ENCODE measurements around the gene EXT2.

The EXT2 gene

GRCh38 chr11:44095506-44096359 lies at the start of gene EXT2:
Gene EXT2 (plus strand): TSS chr11:44095678. CDS start chr11:44107713, 12,035 bp downstream.
- TF ChIP-seq GATA2 (IDR thresholded peaks at IDR 0.05; ENCODE audit: low read depth, low read length) (no peak), GATA3 (IDR thresholded peaks at IDR 0.05; ENCODE audit: low read depth, low read length) (no peak)

- no peak for TF ChIP-seq GATA2 (IDR thresholded peaks at IDR 0.05; ENCODE audit: low read depth, low read length)
- TF ChIP-seq GATA3 (IDR thresholded peaks at IDR 0.05; ENCODE audit: low read depth, low read length), result no peak
These were observed 49.3 kb upstream of the EXT2 start for GRCh38 chr11:44046182-44046581.

- TF ChIP-seq GATA3 (IDR thresholded peaks at IDR 0.05; ENCODE audit: low read depth, low read length) (no peak), GATA2 (IDR thresholded peaks at IDR 0.05; ENCODE audit: low read depth, low read length) (no peak)
These were observed 48.2 kb upstream of the EXT2 start for GRCh38 chr11:44047298-44047697.

- TF ChIP-seq GATA2 (IDR thresholded peaks at IDR 0.05; ENCODE audit: low read depth, low read length), result no peak
- TF ChIP-seq GATA3 (IDR thresholded peaks at IDR 0.05; ENCODE audit: low read depth, low read length), result no peak
These were observed 47.5 kb upstream of the EXT2 start, which contains the start of gene ACCSL for GRCh38 chr11:44047931-44048431. Gene ACCSL (plus strand): TSS chr11:44047981. CDS start chr11:44048037, 56 bp downstream.

GRCh38 chr11:44049832-44050231 lies 45.6 kb upstream of the EXT2 start:
- no peak for TF ChIP-seq GATA3 (IDR thresholded peaks at IDR 0.05; ENCODE audit: low read depth, low read length)
- TF ChIP-seq GATA2 (IDR thresholded peaks at IDR 0.05; ENCODE audit: low read depth, low read length), result no peak

- no peak for TF ChIP-seq GATA2 (IDR thresholded peaks at IDR 0.05; ENCODE audit: low read depth, low read length)
- TF ChIP-seq GATA3 (IDR thresholded peaks at IDR 0.05; ENCODE audit: low read depth, low read length), result no peak
These were observed 44.3 kb upstream of the EXT2 start for GRCh38 chr11:44051171-44051570.

- TF ChIP-seq GATA3 (IDR thresholded peaks at IDR 0.05; ENCODE audit: low read depth, low read length), result no peak
- TF ChIP-seq GATA2 (IDR thresholded peaks at IDR 0.05; ENCODE audit: low read depth, low read length), result no peak
These were observed 38.1 kb upstream of the EXT2 start for GRCh38 chr11:44057340-44057739.

- TF ChIP-seq GATA3 (IDR thresholded peaks at IDR 0.05; ENCODE audit: low read depth, low read length), result no peak
These were observed 37.2 kb upstream of the EXT2 start for GRCh38 chr11:44058275-44058674.

GRCh38 chr11:44065161-44065661 lies 30.3 kb upstream of the EXT2 start:
- TF ChIP-seq GATA2 (IDR thresholded peaks at IDR 0.05; ENCODE audit: low read depth, low read length), result no peak

- no peak for TF ChIP-seq GATA3 (IDR thresholded peaks at IDR 0.05; ENCODE audit: low read depth, low read length)
- no peak for TF ChIP-seq GATA2 (IDR thresholded peaks at IDR 0.05; ENCODE audit: low read depth, low read length)
These were observed 29.4 kb upstream of the EXT2 start, which contains the start of gene ACCS for GRCh38 chr11:44065841-44066731. Gene ACCS (plus strand): TSS chr11:44066270. CDS start chr11:44067628, 1,358 bp downstream.

GRCh38 chr11:44066732-44067141 lies 28.7 kb upstream of the EXT2 start:
- TF ChIP-seq GATA2 (IDR thresholded peaks at IDR 0.05; ENCODE audit: low read depth, low read length), result no peak
- no peak for TF ChIP-seq GATA3 (IDR thresholded peaks at IDR 0.05; ENCODE audit: low read depth, low read length)

- no peak for TF ChIP-seq GATA2 (IDR thresholded peaks at IDR 0.05; ENCODE audit: low read depth, low read length)
- no peak for TF ChIP-seq GATA3 (IDR thresholded peaks at IDR 0.05; ENCODE audit: low read depth, low read length)
These were observed 28.2 kb upstream of the EXT2 start for GRCh38 chr11:44067266-44067665.

GRCh38 chr11:44068180-44068579 lies 27.3 kb upstream of the EXT2 start:
- TF ChIP-seq GATA2 (IDR thresholded peaks at IDR 0.05; ENCODE audit: low read depth, low read length) (no peak), GATA3 (IDR thresholded peaks at IDR 0.05; ENCODE audit: low read depth, low read length) (no peak)

GRCh38 chr11:44071157-44071556 lies 24.3 kb upstream of the EXT2 start:
- TF ChIP-seq GATA3 (IDR thresholded peaks at IDR 0.05; ENCODE audit: low read depth, low read length) (no peak), GATA2 (IDR thresholded peaks at IDR 0.05; ENCODE audit: low read depth, low read length) (no peak)
